Raji (cell line): ENCODE results near the gene DSPP.

Experiments
- POLR2A ChIP-seq: IDR thresholded peaks from 2 replicates; pipeline ENCODE4 v1.6.1; 2011; ENCODE audit warnings: low read depth, low read length, control low read depth; ENCODE audit not compliant: insufficient read depth

Gene DSPP

DNA sequence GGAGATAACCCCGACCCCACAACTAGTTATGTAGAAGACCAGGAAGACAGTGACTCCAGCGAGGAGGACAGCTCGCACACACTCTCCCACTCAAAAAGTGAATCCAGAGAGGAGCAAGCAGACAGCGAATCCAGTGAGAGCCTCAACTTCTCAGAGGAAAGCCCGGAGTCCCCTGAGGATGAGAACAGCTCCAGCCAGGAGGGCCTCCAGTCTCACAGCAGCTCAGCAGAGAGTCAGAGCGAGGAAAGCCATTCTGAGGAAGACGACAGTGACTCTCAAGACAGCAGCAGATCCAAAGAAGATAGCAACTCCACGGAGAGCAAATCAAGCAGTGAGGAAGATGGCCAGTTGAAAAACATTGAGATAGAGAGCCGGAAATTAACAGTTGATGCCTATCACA, 54.5 kb downstream of the DSPP start:
- no peak for TF ChIP-seq POLR2A
